Caco-2 (cell line): ENCODE data around the gene ABCA4. TPM values are rescaled to one million over a fixed set of nuclear protein-coding genes. Genes with fewer than 3 reads are reported as not detected.

Experiments
- BruUV-seq: library from RNA; stranded (reverse); fragments of 400-500 nt; replicated peaks from 2 replicates; lab custom pipeline; 2021; lab: Mats Ljungman, UMichigan
- CTCF ChIA-PET: fragments of 300-600 bp; sonication (Branson Sonifier 250); formaldehyde crosslinking; loops from one replicate; lab custom pipeline; 2022; ENCODE audit warnings: antibody characterized with exemption; lab: Charles Lee
- POLR2A ChIA-PET: fragments of 300-600 bp; sonication (Branson Sonifier 250); formaldehyde crosslinking; loops from one replicate; lab custom pipeline; 2022; ENCODE audit warnings: antibody characterized with exemption; lab: Charles Lee
- DNase-seq, 2 experiments: peaks; one replicate each; pipeline versions ENCODE4 v3.0.0 to v3.0.0-alpha.2; 2020 to 2022
- H3K27me3 ChIP-seq: replicated peaks from 2 replicates; pipeline ENCODE4 v1.6.0; 2011; ENCODE audit warnings: low read length; ENCODE audit not compliant: control insufficient read depth, insufficient read depth
- H3K36me3 ChIP-seq: 2 replicates; pipeline ENCODE4 v1.5.1; 2011; ENCODE audit warnings: low read length; ENCODE audit not compliant: control insufficient read depth, insufficient read depth
- H3K4me1 ChIP-seq: fragments of 250-450 bp; sonication (Bioruptor Pico); 2 replicates; pipeline ENCODE4 v1.5.1; 2020; ENCODE audit warnings: mild to moderate bottlenecking
- H3K4me3 ChIP-seq: 2 replicates; pipeline ENCODE4 v1.5.1; 2011; ENCODE audit warnings: low read depth, mild to moderate bottlenecking, control low read depth, low read length
- H3K9me3 ChIP-seq: fragments of 250-450 bp; sonication (Bioruptor Pico); 2 replicates; pipeline ENCODE4 v1.5.1; 2020; ENCODE audit warnings: mild to moderate bottlenecking, moderate library complexity
- H3K27ac Mint-ChIP-seq: one replicate; pipeline ENCODE4 v1.8.0; 2022; ENCODE audit warnings: mixed read lengths; ENCODE audit not compliant: unreplicated experiment
- H3K27me3 Mint-ChIP-seq: one replicate; pipeline ENCODE4 v1.8.0; 2022; ENCODE audit warnings: mixed read lengths; ENCODE audit not compliant: insufficient read depth, unreplicated experiment
- H3K36me3 Mint-ChIP-seq: one replicate; pipeline ENCODE4 v1.8.0; 2022; ENCODE audit warnings: mild to moderate bottlenecking, mixed read lengths; ENCODE audit not compliant: insufficient read depth, unreplicated experiment
- H3K4me1 Mint-ChIP-seq: one replicate; pipeline ENCODE4 v1.8.0; 2022; ENCODE audit warnings: low read depth, mixed read lengths; ENCODE audit not compliant: unreplicated experiment
- H3K4me3 Mint-ChIP-seq: one replicate; pipeline ENCODE4 v1.8.0; 2022; ENCODE audit warnings: mild to moderate bottlenecking, moderate library complexity, mixed read lengths; ENCODE audit not compliant: unreplicated experiment
- H3K9me3 Mint-ChIP-seq: one replicate; pipeline ENCODE4 v1.8.0; 2022; ENCODE audit warnings: mixed read lengths; ENCODE audit not compliant: unreplicated experiment
- intact Hi-C: fragments of 100-400 bp; cut with micrococcal nuclease; formaldehyde crosslinking; loops from one replicate; pipeline ENCODE4 v1.10.0; 2022; ENCODE audit not compliant: unreplicated experiment
- total RNA-seq: library from RNA; stranded (reverse); gene quantifications from 2 replicates; pipeline ENCODE4 v1.2.3, GENCODE V29; 2022
- TF ChIP-seq, protein P1 (sequence below), 2 experiments: fragments of 200-600 bp in 1 of 2; IDR thresholded peaks; 1 replicate in 1 of 2; 2 replicates in 1 of 2; pipeline versions ENCODE4 v1.5.1 to v1.8.0; 2011 to 2022; ENCODE audit warnings: antibody characterized with exemption in 1 of 2, control low read depth in 1 of 2, inconsistent platforms in 1 of 2, low read depth in 1 of 2, low read length in 1 of 2, mild to moderate bottlenecking in 1 of 2, moderate library complexity in 1 of 2; ENCODE audit not compliant: insufficient read depth in 1 of 2, severe bottlenecking in 1 of 2, unreplicated experiment in 1 of 2

The ABCA4 gene
- total RNA-seq, 1 experiment from 2014 or later: 1.8 TPM

DNA sequence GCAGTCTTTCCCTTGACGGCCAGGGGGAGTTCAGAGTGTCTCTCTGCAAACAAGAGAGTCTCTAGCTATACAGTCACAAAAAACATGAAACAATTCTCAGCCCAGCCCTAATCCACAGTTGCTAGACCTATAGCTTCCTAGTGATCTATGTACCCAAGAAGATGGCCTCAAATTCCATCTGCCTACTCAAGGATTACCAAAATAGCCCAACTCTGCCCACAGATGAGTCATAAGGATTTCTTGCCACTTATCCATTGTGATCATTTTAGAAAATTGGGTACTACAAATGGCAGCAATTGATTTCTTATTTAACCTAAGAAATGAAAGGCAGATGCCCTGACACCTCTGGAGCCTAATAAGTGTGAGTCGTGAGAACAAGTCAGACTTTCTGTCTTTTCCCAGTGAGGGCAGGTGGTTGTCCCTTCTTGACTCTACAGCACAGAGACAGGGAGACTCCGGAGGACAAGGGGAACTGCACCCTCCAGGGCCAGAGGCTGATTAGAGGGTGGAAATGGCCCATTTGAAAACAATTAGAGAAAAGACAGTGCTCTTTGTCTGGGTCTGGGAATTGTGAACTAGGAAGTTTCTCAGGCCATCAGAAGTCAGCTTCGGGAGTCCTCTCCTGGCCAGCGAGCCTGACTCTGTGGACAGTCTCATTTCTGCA, 65.4 kb downstream of the ABCA4 start:
- H3K4me3 ChIP-seq: no peak overlapping the region
- Mint-ChIP-seq H3K27me3 (no peaks in the 10 kb centered on the region), H3K9me3 (peaks cover 10% of the 10 kb centered on the region), H3K4me1 (peaks cover 15% of the 10 kb centered on the region), H3K36me3 (no peaks in the 10 kb centered on the region), H3K27ac (no peak overlapping the region), H3K4me3 (no peak overlapping the region)
- TF ChIP-seq, protein P1, sequence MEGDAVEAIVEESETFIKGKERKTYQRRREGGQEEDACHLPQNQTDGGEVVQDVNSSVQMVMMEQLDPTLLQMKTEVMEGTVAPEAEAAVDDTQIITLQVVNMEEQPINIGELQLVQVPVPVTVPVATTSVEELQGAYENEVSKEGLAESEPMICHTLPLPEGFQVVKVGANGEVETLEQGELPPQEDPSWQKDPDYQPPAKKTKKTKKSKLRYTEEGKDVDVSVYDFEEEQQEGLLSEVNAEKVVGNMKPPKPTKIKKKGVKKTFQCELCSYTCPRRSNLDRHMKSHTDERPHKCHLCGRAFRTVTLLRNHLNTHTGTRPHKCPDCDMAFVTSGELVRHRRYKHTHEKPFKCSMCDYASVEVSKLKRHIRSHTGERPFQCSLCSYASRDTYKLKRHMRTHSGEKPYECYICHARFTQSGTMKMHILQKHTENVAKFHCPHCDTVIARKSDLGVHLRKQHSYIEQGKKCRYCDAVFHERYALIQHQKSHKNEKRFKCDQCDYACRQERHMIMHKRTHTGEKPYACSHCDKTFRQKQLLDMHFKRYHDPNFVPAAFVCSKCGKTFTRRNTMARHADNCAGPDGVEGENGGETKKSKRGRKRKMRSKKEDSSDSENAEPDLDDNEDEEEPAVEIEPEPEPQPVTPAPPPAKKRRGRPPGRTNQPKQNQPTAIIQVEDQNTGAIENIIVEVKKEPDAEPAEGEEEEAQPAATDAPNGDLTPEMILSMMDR (IDR thresholded peaks at IDR 0.05; ENCODE audit: insufficient read depth in 1 of 2, low read depth in 1 of 2, low read length in 1 of 2, severe bottlenecking in 1 of 2, unreplicated experiment in 1 of 2): no peak
- POLR2A ChIA-PET: no interaction called here
- H3K4me1 ChIP-seq: peaks cover 20% of the 10 kb centered on the region
- CTCF ChIA-PET: no interaction called here
- DNase-seq: no peak
- no peaks in the 10 kb centered on the region for H3K27me3 ChIP-seq
- no TSS peak for BruUV-seq
- no peaks in the 10 kb centered on the region for H3K9me3 ChIP-seq
- H3K36me3 ChIP-seq: no peaks in the 10 kb centered on the region
- intact Hi-C loops: no loop called here

DNA sequence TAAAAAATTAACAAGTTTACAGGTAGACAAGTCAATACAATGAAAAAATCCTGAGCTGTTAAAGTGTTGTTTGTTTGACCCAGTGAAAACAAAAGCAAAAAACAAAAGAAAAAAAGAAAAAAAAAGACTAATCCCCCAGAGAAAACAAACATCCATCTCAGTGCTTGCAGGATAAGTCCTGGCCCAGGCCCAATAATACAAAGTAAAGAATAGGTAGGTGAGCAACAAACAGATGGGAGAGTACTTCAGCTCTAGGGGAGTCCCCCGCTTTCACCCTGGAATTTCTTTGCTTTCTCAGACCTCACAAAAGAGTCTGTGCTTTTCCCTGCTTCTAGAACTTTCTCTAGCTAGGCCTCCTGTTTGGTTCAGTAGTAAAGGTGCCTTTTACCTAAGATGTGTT, 70.3 kb downstream of the ABCA4 start:
- H3K4me1 Mint-ChIP-seq: peaks cover 23% of the 10 kb centered on the region
- TF ChIP-seq, protein P1 (IDR thresholded peaks at IDR 0.05; ENCODE audit: insufficient read depth in 1 of 2, low read depth in 1 of 2, low read length in 1 of 2, severe bottlenecking in 1 of 2, unreplicated experiment in 1 of 2): no peak
- H3K9me3 ChIP-seq: no peaks in the 10 kb centered on the region
- ChIA-PET CTCF (interaction anchor here (0.6 kb wide), 1 partner anchor 13 kb away, joined by 3 read pairs; no protein-coding TSS in a partner anchor), POLR2A (no interaction called here)
- H3K27me3 ChIP-seq: no peaks in the 10 kb centered on the region
- no TSS peak for BruUV-seq
- no peak overlapping the region for H3K4me3 Mint-ChIP-seq
- H3K36me3 Mint-ChIP-seq: no peaks in the 10 kb centered on the region
- peak overlapping the region; percentile 23 for H3K27ac Mint-ChIP-seq
- no peak overlapping the region for H3K4me3 ChIP-seq
- peaks cover 10% of the 10 kb centered on the region for H3K9me3 Mint-ChIP-seq
- H3K4me1 ChIP-seq: peaks cover 9% of the 10 kb centered on the region
- H3K27me3 Mint-ChIP-seq: no peaks in the 10 kb centered on the region
- DNase-seq: no peak
- no peaks in the 10 kb centered on the region for H3K36me3 ChIP-seq
- intact Hi-C loops: no loop called here

DNA sequence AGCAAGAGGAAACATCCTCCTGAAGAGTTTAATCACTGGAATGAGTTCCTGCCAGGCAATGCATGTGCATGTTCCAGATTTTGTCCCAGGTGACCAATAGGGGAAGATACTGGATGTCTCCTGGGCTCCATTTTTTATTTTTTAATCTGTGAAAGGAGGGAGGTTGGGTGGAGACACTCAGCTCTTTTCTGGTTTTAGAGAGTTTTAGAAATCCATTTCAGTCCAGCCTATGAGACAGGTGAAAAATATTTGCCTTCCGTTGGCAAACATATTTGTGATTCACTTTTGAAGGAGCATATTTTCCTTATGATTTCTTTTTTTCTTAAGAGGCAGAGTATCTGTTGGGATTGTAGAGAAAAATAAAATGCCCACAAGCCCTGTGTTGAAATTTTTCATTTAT, 70.7 kb downstream of the ABCA4 start:
- TF ChIP-seq, protein P1 (IDR thresholded peaks at IDR 0.05; ENCODE audit: insufficient read depth in 1 of 2, low read depth in 1 of 2, low read length in 1 of 2, severe bottlenecking in 1 of 2, unreplicated experiment in 1 of 2): no peak
- Mint-ChIP-seq H3K27me3 (no peaks in the 10 kb centered on the region), H3K4me1 (peaks cover 23% of the 10 kb centered on the region), H3K36me3 (no peaks in the 10 kb centered on the region), H3K27ac (no peak overlapping the region), H3K9me3 (peaks cover 10% of the 10 kb centered on the region), H3K4me3 (no peak overlapping the region)
- H3K27me3 ChIP-seq: no peaks in the 10 kb centered on the region
- H3K4me3 ChIP-seq: no peak overlapping the region
- H3K4me1 ChIP-seq: peaks cover 11% of the 10 kb centered on the region
- intact Hi-C loops: no loop called here
- no peak for DNase-seq
- ChIA-PET CTCF (interaction anchor here (0.6 kb wide), 1 partner anchor 13 kb away, joined by 3 read pairs; no protein-coding TSS in a partner anchor), POLR2A (no interaction called here)
- no peaks in the 10 kb centered on the region for H3K9me3 ChIP-seq
- no peaks in the 10 kb centered on the region for H3K36me3 ChIP-seq
- BruUV-seq: no TSS peak
